ENCODE data around the gene INSYN1. TPM values are rescaled to one million over a fixed set of nuclear protein-coding genes. Genes with fewer than 3 reads are reported as not detected.

INSYN1 gene
- total and polyA plus RNA-seq, 2 experiments from 2014 or later: 0.18 to 14.2 TPM

DNA sequence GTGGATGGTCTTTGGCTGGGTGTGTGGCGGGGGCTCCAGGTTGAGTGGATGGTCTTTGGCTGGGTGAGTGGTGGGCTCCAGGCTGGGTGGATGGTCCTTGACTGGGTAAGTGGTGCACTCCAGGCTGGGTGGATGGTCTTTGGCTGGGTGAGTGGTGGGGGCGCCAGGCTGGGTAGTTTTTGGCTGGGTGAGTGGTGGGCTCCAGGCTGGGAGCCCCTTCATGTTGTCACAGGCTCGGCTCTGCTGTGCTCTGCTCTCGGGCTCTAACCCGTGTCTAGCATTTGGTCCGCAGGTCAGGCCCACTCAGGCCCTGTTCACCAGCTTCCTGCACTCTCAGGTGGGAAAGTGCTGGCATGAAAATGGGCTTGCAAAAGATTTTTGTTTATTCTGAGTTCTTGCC lies 43.9 kb downstream of the INSYN1 start:
- H3K36me3 ChIP-seq (ENCODE audit: insufficient read depth): no peaks in the 10 kb centered on the region; the same call in 1 of the 2 replicates
- H4K20me1 ChIP-seq (replicated peaks; ENCODE audit: insufficient read depth): peaks cover 4% of the 10 kb centered on the region
- H3K27me3 Mint-ChIP-seq (ENCODE audit: insufficient read depth, low read depth, poor library complexity): peaks cover 14% of the 10 kb centered on the region
- no peak overlapping the region for H3K4me2 ChIP-seq
- no peak overlapping the region for H3K4me3 ChIP-seq
- H3K4me1 Mint-ChIP-seq: no peaks in the 10 kb centered on the region; the same call in 2 of the 3 replicates
- no peak overlapping the region for H3K4me3 Mint-ChIP-seq
- TF ChIP-seq, protein P1, sequence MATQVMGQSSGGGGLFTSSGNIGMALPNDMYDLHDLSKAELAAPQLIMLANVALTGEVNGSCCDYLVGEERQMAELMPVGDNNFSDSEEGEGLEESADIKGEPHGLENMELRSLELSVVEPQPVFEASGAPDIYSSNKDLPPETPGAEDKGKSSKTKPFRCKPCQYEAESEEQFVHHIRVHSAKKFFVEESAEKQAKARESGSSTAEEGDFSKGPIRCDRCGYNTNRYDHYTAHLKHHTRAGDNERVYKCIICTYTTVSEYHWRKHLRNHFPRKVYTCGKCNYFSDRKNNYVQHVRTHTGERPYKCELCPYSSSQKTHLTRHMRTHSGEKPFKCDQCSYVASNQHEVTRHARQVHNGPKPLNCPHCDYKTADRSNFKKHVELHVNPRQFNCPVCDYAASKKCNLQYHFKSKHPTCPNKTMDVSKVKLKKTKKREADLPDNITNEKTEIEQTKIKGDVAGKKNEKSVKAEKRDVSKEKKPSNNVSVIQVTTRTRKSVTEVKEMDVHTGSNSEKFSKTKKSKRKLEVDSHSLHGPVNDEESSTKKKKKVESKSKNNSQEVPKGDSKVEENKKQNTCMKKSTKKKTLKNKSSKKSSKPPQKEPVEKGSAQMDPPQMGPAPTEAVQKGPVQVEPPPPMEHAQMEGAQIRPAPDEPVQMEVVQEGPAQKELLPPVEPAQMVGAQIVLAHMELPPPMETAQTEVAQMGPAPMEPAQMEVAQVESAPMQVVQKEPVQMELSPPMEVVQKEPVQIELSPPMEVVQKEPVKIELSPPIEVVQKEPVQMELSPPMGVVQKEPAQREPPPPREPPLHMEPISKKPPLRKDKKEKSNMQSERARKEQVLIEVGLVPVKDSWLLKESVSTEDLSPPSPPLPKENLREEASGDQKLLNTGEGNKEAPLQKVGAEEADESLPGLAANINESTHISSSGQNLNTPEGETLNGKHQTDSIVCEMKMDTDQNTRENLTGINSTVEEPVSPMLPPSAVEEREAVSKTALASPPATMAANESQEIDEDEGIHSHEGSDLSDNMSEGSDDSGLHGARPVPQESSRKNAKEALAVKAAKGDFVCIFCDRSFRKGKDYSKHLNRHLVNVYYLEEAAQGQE (IDR thresholded peaks at IDR 0.05; ENCODE audit: unreplicated experiment): no peak
- TF ChIP-seq, protein P2, sequence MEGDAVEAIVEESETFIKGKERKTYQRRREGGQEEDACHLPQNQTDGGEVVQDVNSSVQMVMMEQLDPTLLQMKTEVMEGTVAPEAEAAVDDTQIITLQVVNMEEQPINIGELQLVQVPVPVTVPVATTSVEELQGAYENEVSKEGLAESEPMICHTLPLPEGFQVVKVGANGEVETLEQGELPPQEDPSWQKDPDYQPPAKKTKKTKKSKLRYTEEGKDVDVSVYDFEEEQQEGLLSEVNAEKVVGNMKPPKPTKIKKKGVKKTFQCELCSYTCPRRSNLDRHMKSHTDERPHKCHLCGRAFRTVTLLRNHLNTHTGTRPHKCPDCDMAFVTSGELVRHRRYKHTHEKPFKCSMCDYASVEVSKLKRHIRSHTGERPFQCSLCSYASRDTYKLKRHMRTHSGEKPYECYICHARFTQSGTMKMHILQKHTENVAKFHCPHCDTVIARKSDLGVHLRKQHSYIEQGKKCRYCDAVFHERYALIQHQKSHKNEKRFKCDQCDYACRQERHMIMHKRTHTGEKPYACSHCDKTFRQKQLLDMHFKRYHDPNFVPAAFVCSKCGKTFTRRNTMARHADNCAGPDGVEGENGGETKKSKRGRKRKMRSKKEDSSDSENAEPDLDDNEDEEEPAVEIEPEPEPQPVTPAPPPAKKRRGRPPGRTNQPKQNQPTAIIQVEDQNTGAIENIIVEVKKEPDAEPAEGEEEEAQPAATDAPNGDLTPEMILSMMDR (conservative IDR thresholded peaks at IDR 0.05; ENCODE audit: low read depth in 2 of 2): no peak
- TF ChIP-seq NANOG (IDR thresholded peaks at IDR 0.05; ENCODE audit: borderline replicate concordance): no peak
- TF ChIP-seq ZNF331 (CRISPR knock-in tag; IDR thresholded peaks at IDR 0.05; ENCODE audit: low read depth): no peak
- no peak for TF ChIP-seq EZH2phosphoT487 (IDR thresholded peaks at IDR 0.05; ENCODE audit: unreplicated experiment)
- no peak for TF ChIP-seq JUNB (IDR thresholded peaks at IDR 0.05; ENCODE audit: unreplicated experiment)
- TF ChIP-seq CREB1 (CRISPR knock-in tag; IDR thresholded peaks at IDR 0.05; ENCODE audit: low read depth): no peak
- TF ChIP-seq ZNF114 (CRISPR knock-in tag; IDR thresholded peaks at IDR 0.05): no peak
- no peak for TF ChIP-seq EZH2 (IDR thresholded peaks at IDR 0.05; ENCODE audit: low read depth, unreplicated experiment)
- TF ChIP-seq STAT1 (IDR thresholded peaks at IDR 0.05; ENCODE audit: unreplicated experiment): no peak
- TF ChIP-seq, protein P3, sequence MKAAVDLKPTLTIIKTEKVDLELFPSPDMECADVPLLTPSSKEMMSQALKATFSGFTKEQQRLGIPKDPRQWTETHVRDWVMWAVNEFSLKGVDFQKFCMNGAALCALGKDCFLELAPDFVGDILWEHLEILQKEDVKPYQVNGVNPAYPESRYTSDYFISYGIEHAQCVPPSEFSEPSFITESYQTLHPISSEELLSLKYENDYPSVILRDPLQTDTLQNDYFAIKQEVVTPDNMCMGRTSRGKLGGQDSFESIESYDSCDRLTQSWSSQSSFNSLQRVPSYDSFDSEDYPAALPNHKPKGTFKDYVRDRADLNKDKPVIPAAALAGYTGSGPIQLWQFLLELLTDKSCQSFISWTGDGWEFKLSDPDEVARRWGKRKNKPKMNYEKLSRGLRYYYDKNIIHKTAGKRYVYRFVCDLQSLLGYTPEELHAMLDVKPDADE (IDR thresholded peaks at IDR 0.05): no peak
- no peak for TF ChIP-seq POLR2AphosphoS5 (IDR thresholded peaks at IDR 0.05; ENCODE audit: low read depth)
- TF ChIP-seq, protein P4, sequence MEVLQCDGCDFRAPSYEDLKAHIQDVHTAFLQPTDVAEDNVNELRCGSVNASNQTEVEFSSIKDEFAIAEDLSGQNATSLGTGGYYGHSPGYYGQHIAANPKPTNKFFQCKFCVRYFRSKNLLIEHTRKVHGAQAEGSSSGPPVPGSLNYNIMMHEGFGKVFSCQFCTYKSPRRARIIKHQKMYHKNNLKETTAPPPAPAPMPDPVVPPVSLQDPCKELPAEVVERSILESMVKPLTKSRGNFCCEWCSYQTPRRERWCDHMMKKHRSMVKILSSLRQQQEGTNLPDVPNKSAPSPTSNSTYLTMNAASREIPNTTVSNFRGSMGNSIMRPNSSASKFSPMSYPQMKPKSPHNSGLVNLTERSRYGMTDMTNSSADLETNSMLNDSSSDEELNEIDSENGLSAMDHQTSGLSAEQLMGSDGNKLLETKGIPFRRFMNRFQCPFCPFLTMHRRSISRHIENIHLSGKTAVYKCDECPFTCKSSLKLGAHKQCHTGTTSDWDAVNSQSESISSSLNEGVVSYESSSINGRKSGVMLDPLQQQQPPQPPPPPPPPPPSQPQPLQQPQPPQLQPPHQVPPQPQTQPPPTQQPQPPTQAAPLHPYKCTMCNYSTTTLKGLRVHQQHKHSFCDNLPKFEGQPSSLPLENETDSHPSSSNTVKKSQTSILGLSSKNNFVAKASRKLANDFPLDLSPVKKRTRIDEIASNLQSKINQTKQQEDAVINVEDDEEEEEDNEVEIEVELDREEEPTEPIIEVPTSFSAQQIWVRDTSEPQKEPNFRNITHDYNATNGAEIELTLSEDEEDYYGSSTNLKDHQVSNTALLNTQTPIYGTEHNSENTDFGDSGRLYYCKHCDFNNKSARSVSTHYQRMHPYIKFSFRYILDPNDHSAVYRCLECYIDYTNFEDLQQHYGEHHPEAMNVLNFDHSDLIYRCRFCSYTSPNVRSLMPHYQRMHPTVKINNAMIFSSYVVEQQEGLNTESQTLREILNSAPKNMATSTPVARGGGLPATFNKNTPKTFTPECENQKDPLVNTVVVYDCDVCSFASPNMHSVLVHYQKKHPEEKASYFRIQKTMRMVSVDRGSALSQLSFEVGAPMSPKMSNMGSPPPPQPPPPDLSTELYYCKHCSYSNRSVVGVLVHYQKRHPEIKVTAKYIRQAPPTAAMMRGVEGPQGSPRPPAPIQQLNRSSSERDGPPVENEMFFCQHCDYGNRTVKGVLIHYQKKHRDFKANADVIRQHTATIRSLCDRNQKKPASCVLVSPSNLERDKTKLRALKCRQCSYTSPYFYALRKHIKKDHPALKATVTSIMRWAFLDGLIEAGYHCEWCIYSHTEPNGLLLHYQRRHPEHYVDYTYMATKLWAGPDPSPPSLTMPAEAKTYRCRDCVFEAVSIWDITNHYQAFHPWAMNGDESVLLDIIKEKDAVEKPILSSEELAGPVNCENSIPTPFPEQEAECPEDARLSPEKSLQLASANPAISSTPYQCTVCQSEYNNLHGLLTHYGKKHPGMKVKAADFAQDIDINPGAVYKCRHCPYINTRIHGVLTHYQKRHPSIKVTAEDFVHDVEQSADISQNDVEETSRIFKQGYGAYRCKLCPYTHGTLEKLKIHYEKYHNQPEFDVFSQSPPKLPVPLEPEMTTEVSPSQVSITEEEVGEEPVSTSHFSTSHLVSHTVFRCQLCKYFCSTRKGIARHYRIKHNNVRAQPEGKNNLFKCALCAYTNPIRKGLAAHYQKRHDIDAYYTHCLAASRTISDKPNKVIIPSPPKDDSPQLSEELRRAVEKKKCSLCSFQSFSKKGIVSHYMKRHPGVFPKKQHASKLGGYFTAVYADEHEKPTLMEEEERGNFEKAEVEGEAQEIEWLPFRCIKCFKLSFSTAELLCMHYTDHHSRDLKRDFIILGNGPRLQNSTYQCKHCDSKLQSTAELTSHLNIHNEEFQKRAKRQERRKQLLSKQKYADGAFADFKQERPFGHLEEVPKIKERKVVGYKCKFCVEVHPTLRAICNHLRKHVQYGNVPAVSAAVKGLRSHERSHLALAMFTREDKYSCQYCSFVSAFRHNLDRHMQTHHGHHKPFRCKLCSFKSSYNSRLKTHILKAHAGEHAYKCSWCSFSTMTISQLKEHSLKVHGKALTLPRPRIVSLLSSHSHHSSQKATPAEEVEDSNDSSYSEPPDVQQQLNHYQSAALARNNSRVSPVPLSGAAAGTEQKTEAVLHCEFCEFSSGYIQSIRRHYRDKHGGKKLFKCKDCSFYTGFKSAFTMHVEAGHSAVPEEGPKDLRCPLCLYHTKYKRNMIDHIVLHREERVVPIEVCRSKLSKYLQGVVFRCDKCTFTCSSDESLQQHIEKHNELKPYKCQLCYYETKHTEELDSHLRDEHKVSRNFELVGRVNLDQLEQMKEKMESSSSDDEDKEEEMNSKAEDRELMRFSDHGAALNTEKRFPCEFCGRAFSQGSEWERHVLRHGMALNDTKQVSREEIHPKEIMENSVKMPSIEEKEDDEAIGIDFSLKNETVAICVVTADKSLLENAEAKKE (CRISPR knock-in tag; IDR thresholded peaks at IDR 0.05): no peak
- no peak for ATAC-seq
- no peaks in the 10 kb centered on the region for H3K27me3 ChIP-seq (ENCODE audit: insufficient read depth)
- H3F3A ChIP-seq (replicated peaks; ENCODE audit: low read depth): no peaks in the 10 kb centered on the region
- H3K9me3 Mint-ChIP-seq: no peaks in the 10 kb centered on the region
- H3K27ac Mint-ChIP-seq: no peak overlapping the region
- peaks cover 74% of the 10 kb centered on the region for H3K36me3 Mint-ChIP-seq (ENCODE audit: low read depth)
- no peak overlapping the region for H2AFZ ChIP-seq
- H3K27ac ChIP-seq (ENCODE audit: low read depth): no peak overlapping the region
- H3K4me1 ChIP-seq (ENCODE audit: insufficient read depth): no peaks in the 10 kb centered on the region
- H3K79me2 ChIP-seq (replicated peaks; ENCODE audit: insufficient read depth): peaks cover 3% of the 10 kb centered on the region
- no peaks in the 10 kb centered on the region for H3K9me2 ChIP-seq (ENCODE audit: insufficient read depth)
- no peak for DNase-seq (ENCODE audit: low spot score)
